HG03097 (cell line): ENCODE results near the gene ALAS1.
A peak's percentile ranks its signal among the peaks of the same experiment; 100 is the strongest.

Experiments used
- ATAC-seq: cut with Tn5 transposase; IDR thresholded peaks from one replicate; pipeline ENCODE4 v1.9.1; 2021; ENCODE audit not compliant: unreplicated experiment, low FRiP score

ALAS1 gene

GRCh38 chr3:52218937-52219650 is 21.1 kb downstream of the ALAS1 start:
- ATAC-seq: no peak

- ATAC-seq: no peak
Observed at GRCh38 chr3:52220380-52221026, 22.5 kb downstream of the ALAS1 start.

- ATAC-seq: no peak
Observed at GRCh38 chr3:52221141-52221562, 23.2 kb downstream of the ALAS1 start.

- ATAC-seq: no peak
Observed at GRCh38 chr3:52221563-52222318, 23.8 kb downstream of the ALAS1 start.

- ATAC-seq: no peak
Observed at GRCh38 chr3:52222319-52223221, 24.6 kb downstream of the ALAS1 start.

- ATAC-seq: no peak
Observed at GRCh38 chr3:52223449-52224408, 25.8 kb downstream of the ALAS1 start.

- ATAC-seq: peak; percentile 68
Observed at GRCh38 chr3:52225452-52226228, 27.7 kb downstream of the ALAS1 start, which contains the start of gene TLR9. TLR9 (minus strand) TSS chr3:52225645; CDS start chr3:52225529, 116 bp downstream.

- no peak for ATAC-seq
Observed at GRCh38 chr3:52226229-52226817, 28.4 kb downstream of the ALAS1 start.

GRCh38 chr3:52227117-52227516 is 29.2 kb downstream of the ALAS1 start:
- no peak for ATAC-seq

GRCh38 chr3:52227766-52228165 is 29.8 kb downstream of the ALAS1 start:
- ATAC-seq: no peak

GRCh38 chr3:52228266-52228665 is 30.3 kb downstream of the ALAS1 start:
- ATAC-seq: no peak

GRCh38 chr3:52228751-52229291 is 30.9 kb downstream of the ALAS1 start:
- ATAC-seq: no peak

- ATAC-seq: no peak
Observed at GRCh38 chr3:52229656-52230055, 31.7 kb downstream of the ALAS1 start.

- ATAC-seq: no peak
Observed at GRCh38 chr3:52230461-52230860, 32.5 kb downstream of the ALAS1 start.

- no peak for ATAC-seq
Observed at GRCh38 chr3:52230889-52231499, 33.0 kb downstream of the ALAS1 start.

GRCh38 chr3:52231502-52232278 is 33.7 kb downstream of the ALAS1 start:
- ATAC-seq: no peak
